Activated T-cell treated with anti-CD3 and anti-CD28 coated beads for 1 hour (primary cell): ENCODE results near the gene MIPEP.
"Not testable (repeated sequence)": the region's sequence is repeated elsewhere in the genome, so short reads cannot be mapped to it uniquely, and the experiment has no call there.

Source experiments
- DNase-seq: peaks from one replicate; pipeline ENCODE4 v3.0.0-alpha.2; 2020; ENCODE audit warnings: low read depth

The MIPEP gene

GRCh38 chr13:23776698-23777574 is 112.3 kb downstream of the MIPEP start:
- DNase-seq = no peak

DNA sequence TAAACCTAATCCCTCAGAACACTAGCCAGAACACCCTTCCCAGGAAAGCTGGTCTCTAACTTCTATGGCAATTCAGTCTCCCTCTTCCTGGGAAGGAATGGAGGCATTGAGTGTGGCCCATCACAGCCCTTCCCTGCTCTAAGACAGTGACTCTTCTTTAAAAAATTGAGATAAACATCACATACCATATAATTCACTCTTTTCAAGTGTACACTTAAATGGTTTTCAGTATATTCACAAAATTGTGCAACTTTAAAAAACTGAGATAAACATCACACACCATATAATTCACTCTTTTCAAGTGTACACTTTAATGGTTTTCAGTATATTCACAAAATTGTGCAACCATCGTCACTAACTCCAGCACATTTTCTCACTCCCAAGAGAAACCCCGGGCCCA is 116.5 kb downstream of the MIPEP start:
- no peak for DNase-seq

DNA sequence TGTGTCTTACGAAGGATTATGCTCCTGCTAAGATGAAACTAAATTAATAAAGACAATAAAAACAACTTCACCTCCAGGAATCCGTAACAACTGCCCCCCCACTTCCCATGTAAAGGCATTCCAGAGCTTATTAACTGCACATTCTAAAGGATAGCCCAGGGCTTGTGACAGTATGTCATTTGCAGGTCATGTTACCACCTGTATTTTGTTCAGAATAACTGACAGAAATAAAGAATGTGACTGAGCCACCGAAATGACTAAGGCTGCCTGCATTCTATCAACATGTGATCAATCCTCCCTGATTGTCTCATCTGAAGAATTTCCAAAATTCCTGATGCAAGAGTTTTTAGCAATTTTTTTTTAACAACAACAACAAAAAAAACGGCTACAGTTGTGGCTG is 117.2 kb downstream of the MIPEP start:
- no peak for DNase-seq

GRCh38 chr13:23771552-23771951 is 117.6 kb downstream of the MIPEP start:
- no peak for DNase-seq

DNA sequence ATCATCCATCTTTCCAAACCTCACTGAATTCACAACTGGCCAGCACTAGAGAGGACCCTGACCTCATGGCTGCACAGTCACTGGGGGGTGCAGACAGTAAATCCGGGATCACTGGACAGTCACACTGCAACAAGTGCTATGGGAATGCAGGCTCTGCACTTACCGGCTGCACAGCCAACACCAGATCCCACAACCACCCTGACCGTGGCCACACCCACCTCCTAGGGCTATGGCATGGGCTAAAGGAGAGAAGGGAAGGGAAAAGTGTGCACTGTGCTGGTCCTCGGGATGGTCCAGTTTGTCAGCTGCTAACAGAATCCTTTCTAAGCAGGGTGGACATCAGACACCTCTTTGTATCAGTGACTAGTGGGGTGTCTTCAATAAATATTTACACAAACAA is 118.2 kb downstream of the MIPEP start:
- DNase-seq = no peak

DNA sequence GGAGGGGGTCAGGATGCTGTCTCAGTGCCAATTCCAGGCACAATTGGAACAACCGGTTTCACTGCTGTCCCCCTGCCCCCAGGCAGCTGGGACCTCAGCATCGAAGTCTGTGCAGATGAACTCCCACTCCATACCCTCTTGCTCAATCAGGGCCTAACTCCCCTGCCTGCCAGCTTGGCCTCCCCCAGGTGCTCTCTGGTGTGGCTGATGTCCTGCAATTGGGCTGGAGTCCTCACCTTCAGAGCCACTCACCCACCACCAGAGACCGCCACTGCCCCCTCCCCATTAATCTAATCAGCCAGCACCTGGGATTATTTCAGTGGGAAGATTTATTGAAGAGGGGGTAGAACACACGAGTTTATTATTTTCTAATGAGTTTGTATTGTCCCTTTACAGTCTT is 118.8 kb downstream of the MIPEP start:
- DNase-seq = no peak

- DNase-seq = no peak
Observed at GRCh38 chr13:23769401-23769800, 119.8 kb downstream of the MIPEP start.

DNA sequence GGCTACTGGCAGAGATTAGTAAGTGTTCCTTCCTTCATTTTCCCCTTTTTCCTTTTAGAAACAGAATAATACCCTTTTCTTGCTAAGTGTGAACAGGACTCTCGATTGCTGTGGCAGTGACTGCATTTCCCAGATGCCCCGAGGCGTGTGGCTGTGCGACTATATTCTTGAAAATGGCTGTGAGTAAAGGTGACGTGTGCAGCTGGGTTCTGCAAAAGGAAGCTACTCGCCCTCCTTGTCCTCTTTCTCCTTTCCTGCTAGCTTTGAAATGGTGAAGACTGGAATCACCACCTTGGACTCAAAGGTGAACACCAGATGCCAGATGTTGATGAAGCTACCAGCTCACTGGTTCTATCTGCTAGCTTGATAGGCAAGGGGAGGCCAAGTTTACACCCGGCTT is 121.4 kb downstream of the MIPEP start:
- DNase-seq = no peak

- no peak for DNase-seq
Observed at GRCh38 chr13:23766939-23767338, 122.3 kb downstream of the MIPEP start.

DNA sequence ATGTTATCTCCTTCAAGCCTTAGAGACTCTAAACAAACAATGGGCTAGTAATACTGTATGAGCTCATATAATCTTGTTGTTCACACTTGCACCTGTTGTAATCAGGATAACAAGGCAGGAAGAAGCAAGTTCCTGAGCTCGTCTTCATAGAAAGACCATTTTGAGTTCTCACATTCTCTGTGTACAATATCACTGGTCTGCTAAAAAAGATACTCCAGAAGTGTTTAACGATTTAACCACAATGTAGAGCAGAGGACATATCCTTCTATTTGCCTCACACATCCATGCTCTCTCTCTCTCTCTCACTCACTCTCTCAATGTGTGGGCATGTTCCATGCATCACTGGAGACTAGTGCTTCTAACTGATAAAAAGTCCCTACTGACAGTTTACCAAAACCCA is 122.9 kb downstream of the MIPEP start:
- DNase-seq = no peak

GRCh38 chr13:23765531-23765930 is 123.7 kb downstream of the MIPEP start:
- DNase-seq = no peak

DNA sequence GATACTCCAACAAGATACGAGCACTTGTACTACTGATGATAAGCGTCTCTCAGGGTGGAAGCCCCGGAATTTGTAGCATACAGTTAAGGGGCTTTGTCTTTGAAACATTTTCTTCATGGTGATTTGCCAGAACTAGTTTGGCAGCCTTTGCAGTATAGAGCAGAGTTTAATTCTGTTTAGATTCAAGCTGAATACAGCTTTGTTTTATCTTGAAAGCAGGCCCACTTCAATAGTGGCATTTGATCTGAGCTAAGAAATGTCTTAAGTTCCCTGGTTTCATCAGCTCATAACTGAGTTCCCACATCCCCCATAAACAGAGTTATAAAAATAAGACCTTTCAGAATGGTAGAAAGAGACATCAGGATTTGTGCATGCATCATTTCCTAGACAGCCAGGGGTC is 125.9 kb downstream of the MIPEP start:
- DNase-seq = no peak

DNA sequence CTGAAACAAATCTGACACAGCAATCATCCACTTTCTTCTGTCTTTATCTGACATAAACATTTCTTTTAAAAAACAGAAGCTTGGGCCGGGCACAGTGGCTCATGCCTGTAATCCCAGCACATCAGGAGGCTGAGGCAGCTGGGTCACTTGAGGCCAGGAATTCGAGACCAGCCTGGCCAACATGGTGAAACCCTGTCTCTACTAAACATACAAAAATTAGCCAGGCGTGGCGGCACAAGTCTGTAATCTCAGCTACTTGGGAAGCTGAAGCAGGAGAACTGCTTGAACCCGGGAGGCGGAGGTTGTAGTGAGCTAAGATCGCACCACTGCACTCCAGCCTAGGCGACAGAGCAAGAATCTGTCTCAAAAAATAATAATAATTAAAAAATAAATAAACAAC is 127.4 kb downstream of the MIPEP start:
- not testable (repeated sequence) for DNase-seq

- no peak for DNase-seq
Observed at GRCh38 chr13:23760000-23760399, 129.2 kb downstream of the MIPEP start.

DNA sequence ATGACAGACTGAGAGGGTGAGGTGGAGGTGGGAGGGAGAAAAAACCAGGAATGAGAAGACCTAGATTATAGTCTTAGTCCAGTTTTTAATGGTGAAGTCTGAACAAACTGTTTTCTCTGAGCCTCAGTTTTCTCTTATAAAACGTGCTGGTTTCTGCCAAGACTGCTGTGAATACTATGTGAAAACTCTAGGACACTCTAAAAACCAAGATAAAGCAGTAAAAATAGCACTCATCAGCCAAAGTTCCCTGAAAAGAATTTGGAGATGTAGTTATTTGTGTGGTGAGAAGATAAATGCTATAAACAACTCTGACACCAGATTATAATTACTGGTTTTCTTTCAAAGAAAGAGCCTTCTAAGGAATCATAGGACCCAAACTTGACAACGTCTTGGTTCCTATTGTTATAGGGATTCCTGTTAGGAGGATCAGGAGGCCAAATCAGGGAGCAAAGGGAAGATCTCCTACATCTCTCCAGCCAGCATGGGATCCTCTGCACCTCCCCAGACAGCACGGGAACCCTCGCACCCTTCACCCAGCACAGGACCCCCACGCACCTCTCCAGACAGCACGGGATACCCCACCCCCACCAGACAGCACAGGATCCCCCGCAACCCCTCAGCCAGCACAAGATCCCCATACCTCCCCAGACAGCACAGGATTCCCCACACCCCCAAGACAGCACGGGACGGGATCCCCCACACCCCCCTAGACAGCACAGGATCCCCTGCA is 130.2 kb downstream of the MIPEP start:
- no peak for DNase-seq

GRCh38 chr13:23754997-23755396 is 134.2 kb downstream of the MIPEP start:
- DNase-seq = no peak

DNA sequence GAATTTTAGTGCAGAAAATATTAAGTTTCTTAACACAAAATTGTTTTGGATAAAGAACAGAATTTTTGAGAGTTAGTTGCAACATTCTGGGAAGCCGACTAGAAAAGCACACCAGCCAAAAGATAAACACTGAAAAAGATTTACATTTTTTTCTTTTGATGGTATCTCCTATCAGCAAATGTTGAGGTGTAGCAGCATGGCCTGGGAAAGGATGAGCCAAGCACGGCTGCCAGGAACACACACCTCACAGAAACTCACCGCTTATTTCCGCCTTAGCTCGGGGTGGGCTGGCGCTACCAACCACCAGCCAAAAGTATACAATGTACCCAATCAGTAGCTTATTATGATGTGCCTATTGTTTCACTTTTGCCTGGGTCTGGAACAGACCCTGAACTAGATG is 134.7 kb downstream of the MIPEP start:
- no peak for DNase-seq

GRCh38 chr13:23753458-23753857 is 135.7 kb downstream of the MIPEP start:
- DNase-seq = no peak

DNA sequence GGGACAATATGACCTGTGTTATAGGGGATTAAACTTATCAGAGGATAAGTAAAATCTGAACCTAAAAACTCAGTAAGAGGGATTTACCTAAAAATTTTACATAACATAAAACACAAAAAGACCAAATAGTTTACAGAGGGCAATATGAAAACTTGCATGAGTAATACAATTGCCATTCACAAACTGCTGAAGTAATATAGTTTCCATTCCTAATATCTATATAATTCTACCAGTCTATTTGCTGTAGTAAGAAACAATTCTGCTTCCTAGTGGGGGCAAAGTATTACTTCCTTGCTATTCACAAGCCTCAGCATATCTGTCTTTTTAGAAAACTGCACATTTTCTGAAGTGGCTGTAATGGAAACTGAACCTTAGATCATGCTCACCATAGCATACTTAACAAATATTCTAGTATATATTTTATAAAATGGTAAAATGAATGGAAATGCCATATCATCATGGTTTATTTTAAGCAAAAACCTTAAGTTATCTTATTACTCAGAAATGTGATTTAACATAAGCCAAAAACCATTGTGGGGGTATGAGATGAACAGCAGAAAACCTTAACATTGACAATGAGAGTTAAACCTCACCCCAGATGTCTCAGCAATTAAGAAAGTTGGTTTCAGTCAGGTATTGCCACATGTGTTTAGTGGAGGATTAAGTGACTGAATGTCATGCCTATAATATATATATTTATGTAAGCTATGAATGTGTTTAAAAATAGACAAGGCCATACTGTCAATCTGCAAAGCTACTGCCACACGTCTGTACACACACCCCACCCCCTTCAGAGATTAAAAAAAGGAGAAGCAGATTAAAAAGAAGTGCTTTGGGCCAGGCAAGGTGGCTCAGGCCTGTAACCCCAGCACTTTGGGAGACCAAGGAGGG is 136.8 kb downstream of the MIPEP start:
- no peak for DNase-seq

DNA sequence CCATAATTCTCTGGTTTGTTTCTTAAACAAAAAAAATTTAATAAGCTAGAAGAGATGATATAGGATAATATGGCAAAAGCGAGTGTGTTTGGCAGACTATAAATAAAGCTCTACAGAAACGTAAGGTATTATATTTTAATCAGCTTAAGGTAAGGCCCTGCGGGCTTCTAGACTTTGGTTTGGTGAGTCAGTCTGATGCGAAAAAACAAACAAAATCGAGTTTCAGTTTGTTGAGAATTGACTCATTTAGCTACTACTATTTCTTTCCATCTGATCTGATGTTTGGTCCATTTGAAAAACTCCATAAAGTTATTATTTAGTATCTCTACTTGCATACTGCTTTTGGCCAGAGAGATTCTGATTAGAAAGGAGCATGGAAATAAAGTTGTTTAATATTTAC is 138.0 kb downstream of the MIPEP start:
- DNase-seq = no peak

GRCh38 chr13:23750383-23751121 is 138.6 kb downstream of the MIPEP start:
- no peak for DNase-seq
